Fibroblast of skin of left biceps (primary cell): Measurements from ENCODE around the gene BEAN1.

Experiments
- DNase-seq, 2 experiments: peaks; one replicate each; pipeline ENCODE4 v3.0.0-alpha.2; 2013; ENCODE audit warnings: low read depth in 2 of 2

BEAN1 gene

DNA sequence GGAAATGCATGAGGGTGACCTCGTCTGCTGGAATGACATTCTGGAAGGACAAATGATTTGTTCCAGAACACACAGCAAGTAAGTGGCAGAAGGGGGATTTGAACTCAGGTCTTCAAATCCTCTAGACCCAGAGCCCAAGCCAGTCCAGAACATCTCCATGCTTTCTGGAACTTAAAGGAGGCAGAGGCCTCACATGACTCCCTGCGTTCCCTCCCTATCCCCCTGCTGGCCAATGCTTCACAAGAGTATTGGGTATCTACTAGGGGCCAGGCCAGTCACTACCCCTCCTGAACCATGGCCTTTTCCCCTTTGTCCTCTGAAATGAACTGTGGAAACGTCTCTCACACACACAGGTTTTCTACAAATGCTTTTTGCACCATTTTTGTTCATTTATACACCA, 7.6 kb upstream of the BEAN1 start:
- DNase-seq, result no peak

DNA sequence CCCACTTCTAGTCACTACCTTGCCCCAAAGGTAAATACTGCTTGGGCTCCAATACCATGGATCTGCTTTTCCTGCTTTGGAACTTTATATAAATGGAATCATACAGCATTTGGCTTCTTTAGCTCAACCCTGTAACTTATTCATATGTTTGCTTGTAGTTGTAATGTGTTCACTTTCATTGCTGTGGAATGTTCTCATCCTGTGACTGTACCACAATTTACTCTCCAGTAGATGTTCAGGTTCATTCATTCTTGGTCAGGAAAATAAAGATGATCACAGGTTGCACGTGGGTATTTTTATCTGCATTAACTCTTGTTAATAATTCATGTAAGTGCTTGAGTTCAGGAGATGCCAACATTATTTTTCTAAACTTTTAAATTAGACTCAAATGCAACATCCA, 6.7 kb upstream of the BEAN1 start:
- no peak for DNase-seq

DNA sequence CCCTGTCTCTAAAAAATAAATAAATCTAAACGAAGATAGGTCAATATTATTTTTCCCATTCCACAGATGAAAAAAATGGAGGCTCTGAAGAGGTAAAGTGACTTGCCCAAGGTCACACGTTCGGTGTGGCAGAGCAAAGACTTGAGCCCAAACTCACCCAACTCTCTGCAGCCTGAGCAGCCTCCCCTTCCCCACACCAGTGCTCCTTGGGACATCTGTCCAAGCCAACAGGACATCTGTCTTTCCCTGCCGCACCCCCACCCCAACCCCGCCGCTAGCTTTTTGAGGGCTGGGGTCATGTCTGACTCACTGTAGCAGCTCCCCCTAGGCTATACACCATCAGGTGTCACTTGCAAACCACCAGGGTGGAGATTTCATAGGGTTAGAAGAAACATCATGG, 5.2 kb upstream of the BEAN1 start:
- DNase-seq, result no peak

DNA sequence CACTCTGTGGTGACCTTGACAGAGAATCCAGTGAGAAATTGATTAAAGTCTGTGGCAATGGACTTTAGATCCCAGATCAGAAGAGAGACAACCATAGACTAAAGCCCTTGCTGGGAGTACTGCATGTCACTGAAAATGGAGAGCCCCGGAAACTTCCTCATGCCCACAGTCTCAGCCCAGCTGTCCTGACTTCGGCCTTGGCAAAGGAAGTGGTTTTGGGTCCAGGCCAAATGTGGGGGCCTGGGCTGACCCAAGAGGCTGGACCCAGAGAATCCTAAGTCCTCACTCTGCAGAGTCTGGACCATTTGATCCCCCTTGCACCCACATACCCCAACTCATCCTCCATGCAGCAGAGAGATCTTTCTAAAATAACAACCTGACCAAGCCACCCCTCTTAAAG, 4.7 kb upstream of the BEAN1 start:
- no peak for DNase-seq

DNA sequence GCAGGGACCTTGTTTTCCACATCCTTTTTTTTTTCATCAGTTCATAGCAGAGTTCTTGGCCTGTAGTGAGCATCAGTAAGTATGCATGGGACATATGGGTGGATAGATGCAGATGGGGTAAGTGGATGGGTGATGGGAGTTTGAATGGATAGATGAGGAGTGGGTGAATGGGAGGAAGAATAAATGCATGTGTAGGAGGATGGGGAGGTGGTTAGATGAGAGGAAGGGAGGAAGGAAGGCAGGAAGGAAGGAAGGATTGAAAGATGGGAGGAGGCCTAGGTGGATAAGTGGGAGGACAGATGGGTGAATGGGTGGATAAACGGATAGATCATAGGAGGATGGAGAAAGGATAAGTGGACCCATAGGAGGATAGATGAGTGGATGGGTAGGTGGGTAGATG, 3.9 kb upstream of the BEAN1 start:
- DNase-seq, result no peak

DNA sequence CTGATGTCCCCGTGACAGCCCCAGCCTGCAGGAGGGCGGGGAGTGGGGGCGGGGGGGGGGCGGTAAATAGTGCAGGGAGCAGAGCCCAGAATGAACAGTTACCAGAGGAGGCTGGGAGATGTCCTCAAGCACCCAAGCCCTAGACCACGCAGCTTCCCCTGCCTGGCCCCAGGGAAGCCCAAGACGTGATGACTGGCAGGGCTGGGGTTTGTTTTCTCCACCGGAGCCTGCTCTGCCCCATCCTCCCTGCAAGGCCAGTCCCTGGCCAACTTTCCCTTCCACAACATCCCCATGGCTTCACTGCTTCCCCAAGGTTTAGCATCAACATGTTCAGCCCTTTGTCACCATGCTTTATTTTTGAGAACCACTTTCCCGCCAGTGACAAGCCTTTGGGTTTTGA, 1.4 kb upstream of the BEAN1 start:
- no peak for DNase-seq

DNA sequence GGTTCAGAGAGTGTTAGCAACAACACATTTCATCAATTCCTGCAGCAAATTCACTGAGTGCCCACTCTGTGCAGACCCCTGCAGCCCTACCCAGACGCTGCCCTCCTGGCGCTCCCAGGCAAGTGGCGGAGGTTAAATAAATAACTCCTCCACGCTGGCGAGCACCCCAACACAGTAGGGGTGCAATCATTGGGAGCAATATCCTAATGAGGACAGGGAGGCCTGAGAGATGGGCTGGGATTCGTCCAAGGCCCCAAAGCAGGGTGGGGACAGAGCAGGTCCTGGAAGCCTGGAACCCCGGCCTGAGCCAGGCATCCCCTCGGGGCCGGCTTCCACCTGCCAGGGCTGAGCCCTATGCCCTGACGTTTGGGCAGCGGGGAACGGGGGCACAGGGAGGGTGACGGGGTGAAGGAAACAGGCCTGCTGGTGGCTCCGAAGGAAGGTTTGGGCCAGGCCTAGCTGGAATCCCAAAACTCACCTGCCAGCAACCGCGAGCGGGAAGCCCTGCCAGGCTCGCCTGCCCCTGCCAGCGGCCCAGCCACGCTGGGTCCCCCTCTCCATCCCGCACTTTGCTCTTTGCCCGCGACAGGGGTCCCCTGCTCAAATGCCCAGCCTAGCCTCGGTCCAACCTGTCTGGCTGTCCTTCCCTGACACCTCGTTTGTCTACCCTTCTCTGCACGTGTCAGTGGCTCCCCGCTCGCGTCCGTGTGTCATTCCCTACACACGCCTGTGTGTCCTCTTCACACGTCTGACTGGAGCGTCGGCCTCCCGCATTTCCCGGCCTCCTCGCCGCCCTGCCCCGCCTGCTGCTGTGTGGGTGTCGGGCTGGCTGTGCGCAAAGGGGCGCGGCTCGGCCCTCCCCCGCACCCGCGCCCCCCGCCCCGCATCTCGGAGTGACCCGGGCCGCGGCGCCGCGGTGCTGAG, 721 bp upstream of the BEAN1 start:
- DNase-seq, result no peak

DNA sequence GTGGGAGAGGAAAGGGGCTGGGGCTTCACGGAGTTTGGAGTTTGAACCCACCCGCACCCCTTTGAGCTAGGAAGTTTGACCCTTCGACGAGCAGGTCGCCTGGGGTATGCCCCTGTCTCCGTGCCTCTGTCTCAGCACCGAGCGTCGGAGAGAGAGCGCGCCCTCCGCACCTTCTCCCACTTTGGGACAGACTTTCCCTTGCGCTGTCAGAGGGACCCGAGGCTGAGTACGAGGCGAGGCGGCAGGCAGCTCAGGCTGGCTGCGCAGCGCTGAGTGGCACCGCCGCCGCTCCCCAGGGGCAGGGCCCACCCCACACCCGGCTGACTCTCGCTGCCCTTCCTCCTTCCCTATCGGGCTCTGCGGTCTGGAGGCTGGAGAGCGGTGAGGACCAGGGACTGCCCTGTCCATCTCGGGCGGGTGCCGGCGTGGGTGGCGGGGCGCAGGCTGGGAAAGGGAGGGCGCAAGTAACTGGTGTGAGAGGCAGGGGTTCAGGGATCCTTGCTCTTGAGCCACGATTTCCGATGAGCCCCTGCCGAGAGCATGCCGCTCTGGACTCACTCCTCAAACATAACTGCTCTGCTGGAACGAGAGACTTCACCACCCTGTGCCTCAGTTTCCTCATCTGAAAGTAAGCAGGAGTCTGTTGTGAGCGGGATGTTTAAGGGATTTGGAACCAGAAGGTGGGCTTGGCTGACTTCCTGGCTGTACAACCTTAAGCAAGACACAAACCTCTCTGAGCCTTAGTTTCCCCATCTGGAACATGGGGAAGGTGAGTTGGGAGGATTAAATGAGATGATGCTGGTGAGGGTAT, 981 bp downstream of the BEAN1 start:
- DNase-seq, result no peak

DNA sequence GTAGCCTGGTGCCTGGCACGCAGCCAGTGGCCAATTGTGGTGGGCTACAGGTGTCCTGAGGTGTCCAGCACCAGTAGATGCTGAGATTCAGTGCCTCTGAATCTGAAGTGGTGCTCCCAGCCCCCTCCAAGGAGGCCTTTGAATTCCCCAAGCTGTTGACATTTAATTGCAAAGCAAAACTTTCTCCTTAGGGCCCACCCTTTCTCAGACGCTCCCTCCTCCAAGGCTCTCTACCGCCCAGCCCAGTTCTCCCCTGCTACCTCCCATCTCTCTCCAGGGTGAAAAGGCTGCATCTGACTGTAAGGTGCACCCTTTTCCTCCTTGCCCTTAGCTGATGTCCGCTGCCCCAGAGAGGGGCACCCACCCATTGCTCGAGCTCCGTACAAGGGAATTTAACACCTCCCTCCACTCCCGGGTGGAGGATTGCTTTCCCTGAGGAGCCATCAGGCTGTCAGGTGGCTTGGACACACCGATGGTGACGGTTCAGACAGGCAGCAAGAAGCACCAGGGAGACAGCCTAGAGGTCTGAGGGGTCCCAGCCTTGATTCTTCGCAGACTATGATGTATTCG, 1.7 kb downstream of the BEAN1 start:
- DNase-seq, result no peak

DNA sequence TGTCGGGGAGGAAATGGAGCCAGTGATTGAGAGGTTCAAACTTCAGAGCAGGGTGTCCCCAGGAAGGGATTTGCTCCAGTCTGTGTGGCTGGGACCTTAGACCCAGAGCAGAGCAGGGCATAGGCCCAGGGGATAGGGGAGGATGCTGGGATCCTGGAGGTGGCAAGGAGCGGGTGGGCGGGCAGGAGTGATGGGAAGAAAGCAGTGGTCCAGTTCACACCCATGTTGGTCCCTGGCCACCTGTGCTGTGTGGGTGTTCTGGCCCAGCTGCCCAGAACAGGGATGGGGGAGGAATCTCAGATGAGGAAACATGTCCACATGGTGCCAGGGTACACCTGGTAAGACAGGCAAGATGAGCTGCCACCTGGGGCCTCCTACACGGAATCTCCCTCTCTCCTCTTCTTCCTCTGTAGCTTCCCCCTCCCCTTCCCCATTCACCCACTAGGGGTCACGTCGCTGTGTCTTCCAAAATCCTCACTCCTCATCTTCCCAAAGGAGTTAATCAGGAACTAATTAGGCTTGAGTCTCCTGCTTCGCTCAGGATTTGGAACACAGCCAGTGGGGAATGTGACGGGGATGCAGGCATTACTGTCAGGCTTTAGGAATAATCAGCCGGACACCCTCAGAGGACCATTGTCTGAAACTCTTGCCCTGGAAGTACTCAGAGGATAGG, 2.3 kb downstream of the BEAN1 start:
- DNase-seq, result no peak

DNA sequence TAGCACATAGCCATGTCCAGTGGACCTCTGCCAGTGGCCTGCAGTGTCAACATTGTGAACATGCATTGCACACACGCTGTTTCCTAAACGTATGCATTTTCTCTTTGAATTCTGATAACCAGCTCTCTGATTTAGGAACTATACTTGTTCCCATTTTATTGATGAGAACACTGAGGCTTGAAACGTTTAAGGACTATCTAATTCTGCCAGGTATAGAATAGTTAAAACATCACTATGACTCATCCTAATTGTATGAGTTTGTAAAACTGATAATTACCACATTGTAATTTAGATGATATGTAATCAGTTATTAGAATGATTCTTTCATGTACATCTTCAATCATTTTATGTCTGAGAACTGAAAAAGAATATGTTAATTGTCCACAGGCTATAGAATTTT, 3.1 kb downstream of the BEAN1 start:
- no peak for DNase-seq

DNA sequence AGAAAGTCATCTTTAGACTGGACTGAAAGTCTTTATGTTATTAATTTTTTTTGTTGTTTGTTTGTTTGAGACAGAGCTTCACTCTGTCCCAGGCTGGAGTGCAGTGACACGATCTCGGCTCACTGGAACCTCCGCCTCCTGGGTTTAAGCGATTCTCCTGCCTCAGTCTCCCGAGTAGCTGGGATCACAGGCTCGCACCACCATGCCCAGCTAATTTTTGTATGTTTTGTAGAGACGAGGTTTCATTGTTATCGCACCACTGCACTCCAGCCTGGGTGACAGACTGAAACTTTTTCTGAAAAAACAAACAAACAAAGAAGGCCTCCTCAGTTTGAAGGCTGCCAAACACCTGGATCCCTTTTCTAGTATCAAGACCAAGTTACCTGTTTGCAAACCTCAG, 4.7 kb downstream of the BEAN1 start:
- DNase-seq, result no peak

DNA sequence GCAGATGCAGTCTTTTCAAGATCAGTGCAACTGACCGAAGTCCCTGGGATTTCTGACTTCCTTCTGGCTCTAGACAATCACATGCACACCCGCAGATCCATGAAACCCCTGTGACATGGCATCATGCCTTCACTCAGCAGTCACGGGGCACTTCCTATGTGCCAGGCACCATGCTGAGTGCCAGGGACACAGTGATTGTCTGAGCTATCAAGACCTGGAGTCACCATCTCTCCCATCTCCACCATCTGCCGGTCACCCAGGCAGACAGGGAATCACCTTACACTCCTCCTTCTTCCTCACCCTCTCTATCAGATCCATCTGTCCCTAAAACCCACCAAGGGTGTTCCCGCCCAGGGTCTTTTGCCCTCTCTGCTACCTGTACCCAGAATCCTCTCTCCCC, 5.3 kb downstream of the BEAN1 start:
- no peak for DNase-seq

DNA sequence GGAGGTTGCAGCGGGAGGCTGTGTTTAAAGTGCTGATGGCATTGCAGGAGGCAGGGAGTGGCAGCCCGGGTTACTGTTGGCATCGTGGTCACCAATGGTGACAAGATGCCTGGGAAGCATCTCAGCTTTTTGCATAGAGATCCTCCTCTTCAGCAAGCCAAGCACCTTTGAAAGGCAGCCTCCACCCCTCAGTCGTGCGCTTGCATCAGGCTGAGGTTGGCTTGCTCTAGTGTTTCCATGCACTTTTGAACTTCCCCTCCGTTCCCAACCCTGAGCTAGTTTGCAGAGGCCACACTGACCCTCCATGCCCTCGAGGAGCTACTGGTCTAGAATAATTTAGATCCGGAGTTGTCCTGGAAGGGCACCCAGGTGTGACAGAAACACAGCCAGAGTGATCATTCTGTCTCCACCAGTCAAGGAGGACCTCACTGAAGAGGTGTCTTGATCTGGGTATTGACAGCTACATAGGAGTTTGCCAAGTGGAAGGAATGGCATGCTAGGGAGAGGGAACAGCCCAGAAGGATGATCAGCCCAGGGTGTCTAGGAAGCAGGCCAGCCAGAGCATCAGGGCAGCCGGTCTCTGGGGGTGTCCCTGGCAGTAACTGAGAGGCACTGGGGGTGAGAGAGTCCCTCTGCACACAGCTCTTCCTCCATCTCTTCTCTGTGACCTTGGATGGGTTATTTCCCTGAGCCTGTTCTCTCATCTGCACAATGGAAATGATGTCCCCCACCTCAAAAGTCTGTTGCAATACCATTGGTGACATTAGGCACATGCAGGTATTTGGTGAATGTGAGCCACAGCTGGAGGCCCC, 7.7 kb downstream of the BEAN1 start:
- no peak for DNase-seq

DNA sequence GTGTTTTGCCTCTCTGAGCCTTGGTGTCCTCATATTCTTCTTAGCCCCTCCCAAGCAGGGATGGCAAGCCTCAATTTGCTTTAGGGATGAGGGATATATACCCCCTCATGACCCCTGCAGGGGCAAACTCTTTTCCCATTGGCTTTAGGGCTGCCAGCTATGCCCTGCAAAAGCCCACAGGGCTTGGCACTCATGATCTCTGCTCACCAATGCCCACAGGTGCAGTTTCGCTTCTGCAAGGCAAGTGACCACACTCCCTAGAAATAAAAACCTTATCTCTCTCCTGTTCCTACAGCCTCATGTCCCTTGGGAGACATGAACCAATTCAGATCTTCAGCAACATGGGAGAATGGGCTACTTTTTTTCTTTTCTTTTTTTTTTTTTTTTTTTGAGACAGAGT, 8.8 kb downstream of the BEAN1 start:
- DNase-seq, result no peak

DNA sequence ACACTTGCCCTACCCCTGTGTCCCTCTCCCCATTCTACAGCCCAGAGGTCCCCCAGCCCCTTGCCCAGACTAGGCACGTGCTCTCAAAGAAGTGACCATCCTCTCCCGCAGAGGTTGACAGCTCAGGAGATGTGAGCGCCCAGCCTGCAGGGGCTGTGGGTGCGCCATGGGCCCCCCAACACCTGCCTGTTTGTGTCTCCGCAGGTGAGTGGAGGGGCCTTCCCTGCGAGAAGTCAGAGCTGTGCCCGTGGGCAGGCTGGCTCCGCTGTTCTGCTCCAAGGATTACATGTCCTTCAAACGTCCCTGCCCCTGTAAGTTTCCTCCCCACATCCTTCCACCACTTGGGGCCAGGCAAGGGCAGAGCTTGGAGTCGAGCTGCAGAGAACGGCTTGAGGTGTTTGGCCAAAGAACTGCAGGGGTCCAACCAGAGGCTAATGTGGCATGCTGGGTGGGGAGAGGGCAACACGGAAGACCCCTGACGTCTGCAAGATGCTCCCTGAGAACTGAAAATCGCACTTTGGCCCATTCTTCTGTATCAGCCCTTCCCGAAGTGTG, 10.4 kb downstream of the BEAN1 start:
- no peak for DNase-seq

DNA sequence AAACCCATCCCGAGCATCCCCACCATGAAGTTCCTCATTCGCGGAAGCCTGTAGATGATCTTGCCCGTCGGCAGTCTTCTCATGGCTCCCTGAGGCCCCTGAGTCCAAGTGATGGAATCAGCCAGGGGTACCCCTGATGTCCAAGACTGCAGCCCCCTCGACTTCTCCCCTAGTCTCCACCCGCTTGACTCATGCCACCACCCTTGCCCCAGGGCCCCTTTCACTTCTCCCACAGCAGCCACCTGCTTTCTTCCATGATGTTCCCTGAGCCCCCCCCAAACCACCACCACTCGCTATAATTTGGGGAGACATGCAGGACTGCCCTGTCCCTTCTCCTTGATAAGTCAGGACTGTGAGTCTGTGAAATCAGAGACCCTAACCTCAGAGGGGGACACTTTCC, 11.4 kb downstream of the BEAN1 start:
- DNase-seq, result no peak

DNA sequence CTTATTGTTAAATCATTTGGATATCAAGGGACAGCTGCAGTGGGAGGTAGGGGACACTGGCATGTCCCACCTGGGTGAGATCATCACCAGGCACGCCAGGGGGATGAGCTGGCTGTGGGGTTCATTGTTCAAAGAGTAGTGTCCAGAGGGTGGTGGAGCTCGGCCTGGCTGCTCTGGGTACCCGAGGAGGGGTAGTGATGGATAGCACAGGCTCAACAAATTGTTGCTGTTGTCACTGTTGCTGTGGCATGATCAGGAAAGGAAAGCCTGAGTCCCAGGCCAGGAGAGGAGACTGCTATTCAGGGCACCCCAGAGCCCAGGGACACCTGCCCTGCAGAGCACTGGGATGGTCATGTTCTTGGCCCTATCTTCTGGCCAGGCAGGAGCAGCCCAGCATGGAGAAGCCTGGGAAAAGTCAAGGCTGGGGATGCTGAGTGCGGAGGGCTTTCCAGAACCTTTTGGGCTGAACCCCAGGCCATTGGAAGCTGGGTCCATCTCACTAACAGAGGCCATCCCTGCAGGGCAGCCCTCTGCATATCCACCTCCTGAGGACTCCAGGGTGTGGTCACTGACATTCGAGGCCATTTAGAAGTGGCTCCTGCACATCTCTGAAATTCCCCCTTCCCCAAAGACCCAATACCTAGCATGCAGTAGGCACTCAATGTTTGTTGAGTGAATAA, 12.1 kb downstream of the BEAN1 start:
- DNase-seq, result no peak

DNA sequence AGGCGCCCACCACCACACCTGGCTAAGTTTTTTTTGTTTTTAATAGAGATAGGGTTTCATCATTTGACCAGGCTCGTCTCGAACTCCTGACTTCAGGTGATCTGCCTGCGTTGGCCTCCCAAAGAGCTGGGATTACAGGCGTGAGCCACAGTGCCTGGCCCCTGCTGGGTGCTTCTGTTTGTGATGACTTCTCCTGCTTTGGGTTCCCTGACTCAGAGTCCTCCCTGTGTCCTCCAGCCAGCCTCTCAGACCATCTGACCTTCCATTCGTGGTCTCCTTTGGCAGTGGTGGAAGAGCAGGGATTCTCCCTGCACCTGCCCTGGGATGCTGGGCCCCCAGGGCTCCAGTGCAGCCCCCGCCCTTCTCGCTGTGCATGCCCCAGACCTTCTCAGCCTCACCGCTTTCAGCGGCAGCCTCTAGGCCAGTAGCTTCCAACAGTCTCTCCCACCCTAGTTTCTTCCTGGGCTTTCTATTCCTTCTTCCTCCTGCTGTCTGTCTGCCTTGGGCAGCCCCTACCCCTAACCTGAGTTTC, 13.2 kb downstream of the BEAN1 start:
- no peak for DNase-seq

DNA sequence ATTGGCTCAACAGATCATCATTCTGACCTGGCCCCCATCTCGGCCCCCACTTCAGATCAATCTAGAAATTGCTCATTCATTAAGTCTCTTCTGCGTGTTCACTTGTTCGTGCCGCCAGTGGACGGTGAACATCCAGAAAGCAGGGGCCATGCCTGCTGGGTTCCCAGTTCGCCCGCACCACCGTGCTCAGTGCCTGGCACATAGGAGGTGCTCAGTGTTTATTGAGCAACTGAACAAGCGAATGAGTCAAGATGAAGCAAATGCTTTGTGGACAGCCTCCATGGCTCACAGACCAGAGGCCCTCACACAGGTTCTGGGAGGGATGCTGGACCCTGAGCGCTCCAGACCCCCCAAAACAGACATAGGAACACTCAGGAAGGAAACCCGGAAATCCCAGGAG, 13.9 kb downstream of the BEAN1 start:
- DNase-seq, result no peak
